ENCODE data around the gene TMEM181. TPM values are rescaled to one million over a fixed set of nuclear protein-coding genes. Genes with fewer than 3 reads are reported as not detected.

Gene TMEM181
- total and polyA plus RNA-seq, 4 donors = 6.4 to 15.6 (median 12.6) TPM

- Histone ChIP-seq H3K27ac (ENCODE audit: low read depth in 1 of 2, low read length in 2 of 2) (peak overlapping the region in 1 of 2 donors; percentile 68), H3K36me3 (ENCODE audit: control insufficient read depth in 4 of 4, insufficient read depth in 3 of 4, low read depth in 1 of 4, low read length in 3 of 4) (peaks cover 0 to 1% (median 0%) of the 10 kb centered on the region in 4 donors), H3K4me3 (ENCODE audit: low read depth in 1 of 3, low read length in 3 of 3) (no peak overlapping the region), H3K9me3 (ENCODE audit: control insufficient read depth in 4 of 4, low read length in 3 of 4) (no peaks in the 10 kb centered on the region), H3K27me3 (ENCODE audit: control insufficient read depth in 4 of 4, insufficient read depth in 4 of 4, low read length in 3 of 4) (no peaks in the 10 kb centered on the region), H3K9ac (ENCODE audit: low read depth in 1 of 2, low read length in 2 of 2) (no peak overlapping the region), H3K4me1 (ENCODE audit: control insufficient read depth in 4 of 4, insufficient read depth in 4 of 4, low read length in 3 of 4) (peaks cover 0 to 10% (median 4%) of the 10 kb centered on the region in 4 donors)
- no peak for DNase-seq (ENCODE audit: low spot score)
- TF ChIP-seq RAD21 (IDR thresholded peaks at IDR 0.05) (no peak), ATF3 (IDR thresholded peaks at IDR 0.05) (no peak), YY1 (IDR thresholded peaks at IDR 0.05) (no peak), MAX (IDR thresholded peaks at IDR 0.05) (no peak), REST (IDR thresholded peaks at IDR 0.05) (no peak), RXRA (IDR thresholded peaks at IDR 0.05) (peak in 1 of 2 donors; percentile 15), GABPA (IDR thresholded peaks at IDR 0.05 in 1 of 2, conservative IDR thresholded peaks at IDR 0.05 in 1 of 2) (no peak)
- WGBS = 80% methylated on average over 14 of the region's 14 CpGs
Measured at GRCh38 chr6:158666628-158667359, 106.9 kb downstream of the TMEM181 start.

- Histone ChIP-seq H3K9ac (ENCODE audit: low read depth in 1 of 2, low read length in 2 of 2) (no peak overlapping the region), H3K27ac (ENCODE audit: low read depth in 1 of 2, low read length in 2 of 2) (peak overlapping the region in 1 of 2 donors; percentile 58), H3K36me3 (ENCODE audit: control insufficient read depth in 4 of 4, insufficient read depth in 3 of 4, low read depth in 1 of 4, low read length in 3 of 4) (peaks cover 0 to 1% (median 0%) of the 10 kb centered on the region in 4 donors), H3K4me3 (ENCODE audit: low read depth in 1 of 3, low read length in 3 of 3) (no peak overlapping the region), H3K27me3 (ENCODE audit: control insufficient read depth in 4 of 4, insufficient read depth in 4 of 4, low read length in 3 of 4) (no peaks in the 10 kb centered on the region), H3K9me3 (ENCODE audit: control insufficient read depth in 4 of 4, low read length in 3 of 4) (no peaks in the 10 kb centered on the region), H3K4me1 (ENCODE audit: control insufficient read depth in 4 of 4, insufficient read depth in 4 of 4, low read length in 3 of 4) (peaks cover 0 to 10% (median 4%) of the 10 kb centered on the region in 4 donors)
- TF ChIP-seq JUND (IDR thresholded peaks at IDR 0.05) = no peak
- TF ChIP-seq FOXA1 (IDR thresholded peaks at IDR 0.05) = no peak
- TF ChIP-seq ZBTB33 (IDR thresholded peaks at IDR 0.05) = no peak
- TF ChIP-seq FOXA2 (IDR thresholded peaks at IDR 0.05) = no peak
- no peak for TF ChIP-seq ATF3 (IDR thresholded peaks at IDR 0.05)
- no peak for TF ChIP-seq NR2F2 (IDR thresholded peaks at IDR 0.05)
- TF ChIP-seq HNF4A (conservative IDR thresholded peaks at IDR 0.05) = no peak
- no peak for TF ChIP-seq RAD21 (IDR thresholded peaks at IDR 0.05)
- 91% methylated on average over 8 of the region's 8 CpGs for WGBS
- no peak for DNase-seq (ENCODE audit: low spot score)
Measured at GRCh38 chr6:158667360-158667981, 107.6 kb downstream of the TMEM181 start.

Data from liver (tissue), 9 donors.